Suprapubic skin (tissue), 2 donors: Measurements from ENCODE around the gene CUBN.

Source experiments
- EP300 ChIP-seq: sonication (generic); formaldehyde crosslinking; IDR thresholded peaks from one replicate; pipeline ENCODE4 v1.6.1; 2017; ENCODE audit warnings: antibody characterized with exemption
- POLR2A ChIP-seq, 2 donors: fragments of 450-650 bp; IDR thresholded peaks; one replicate each; pipeline ENCODE4 v1.6.1; 2017; ENCODE audit warnings: antibody characterized with exemption in 2 of 2, mild to moderate bottlenecking in 2 of 2, moderate library complexity in 2 of 2

DNA sequence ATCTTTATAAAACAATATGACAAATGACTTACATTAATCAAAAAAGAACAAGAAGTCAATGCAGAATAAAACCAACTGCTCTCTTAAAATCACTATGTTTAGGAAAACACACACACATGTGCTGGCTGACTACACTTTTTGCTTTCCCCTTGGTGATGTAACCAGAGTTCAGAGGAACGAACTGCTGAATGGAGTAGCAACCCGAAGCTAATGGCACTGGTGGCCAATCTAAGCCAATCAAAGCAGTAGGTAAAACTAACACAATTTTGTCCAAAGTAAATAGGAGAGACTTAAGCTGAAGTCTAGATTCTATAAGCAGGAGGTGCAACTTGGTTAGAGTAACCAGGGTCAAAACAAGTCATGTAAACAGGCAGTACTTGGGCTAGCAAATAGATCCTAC, 33.2 kb upstream of the CUBN start:
- TF ChIP-seq POLR2A (IDR thresholded peaks at IDR 0.05) (no peak), EP300 (no peak)
